OCI-LY7 (cell line): ENCODE data around the gene LIN52. TPM values are rescaled to one million over a fixed set of nuclear protein-coding genes. Genes with fewer than 3 reads are reported as not detected.

Experiments used
- BruUV-seq: library from RNA; stranded (reverse); fragments of 400-500 nt; replicated peaks from 2 replicates; lab custom pipeline; 2021; lab: Mats Ljungman, UMichigan
- CTCF ChIA-PET: fragments of 300-600 bp; sonication (Branson Sonifier 250); formaldehyde crosslinking; loops from one replicate; lab custom pipeline; 2022; ENCODE audit warnings: antibody characterized with exemption; ENCODE audit not compliant: unreplicated experiment; lab: Charles Lee
- POLR2A ChIA-PET: fragments of 300-600 bp; sonication (Branson Sonifier 250); formaldehyde crosslinking; loops from one replicate; lab custom pipeline; 2022; ENCODE audit warnings: antibody characterized with exemption; lab: Charles Lee
- DNase-seq: peaks from one replicate; pipeline ENCODE4 v3.0.0-alpha.2; 2015; ENCODE audit warnings: low spot score
- H2AFZ ChIP-seq: fragments of 200-600 bp; sonication (generic), shearing (Covaris generic); 2 replicates; pipeline ENCODE4 v1.6.1; 2014; ENCODE audit warnings: mild to moderate bottlenecking, antibody characterized with exemption, low read length, moderate library complexity
- H3K27ac ChIP-seq: fragments of 200-600 bp; sonication (generic); 2 replicates; pipeline ENCODE4 v1.5.1; 2014; ENCODE audit warnings: mixed run types, low read depth, mild to moderate bottlenecking, moderate library complexity, low read length, inconsistent platforms; ENCODE audit not compliant: poor library complexity, severe bottlenecking
- H3K36me3 ChIP-seq: fragments of 200-600 bp; sonication (generic); 2 replicates; pipeline ENCODE4 v1.6.1; 2014; ENCODE audit warnings: mild to moderate bottlenecking, antibody characterized with exemption, low read length, moderate library complexity, mixed read lengths; ENCODE audit not compliant: insufficient read depth
- H3K4me1 ChIP-seq: fragments of 200-600 bp; sonication (generic); 2 replicates; pipeline ENCODE4 v1.5.1; 2014; ENCODE audit warnings: mild to moderate bottlenecking, low read length; ENCODE audit not compliant: insufficient read depth, poor library complexity, severe bottlenecking
- H3K4me2 ChIP-seq: fragments of 200-600 bp; sonication (generic); 2 replicates; pipeline ENCODE4 v1.6.1; 2014; ENCODE audit warnings: mild to moderate bottlenecking, low read length
- H3K4me3 ChIP-seq: fragments of 200-600 bp; sonication (generic); 2 replicates; pipeline ENCODE4 v1.5.1; 2014; ENCODE audit warnings: mild to moderate bottlenecking, low read depth, low read length; ENCODE audit not compliant: poor library complexity, severe bottlenecking
- H3K79me2 ChIP-seq: fragments of 200-600 bp; sonication (generic); 2 replicates; pipeline ENCODE4 v1.6.1; 2016; ENCODE audit warnings: low read depth, mild to moderate bottlenecking, low read length, moderate library complexity, mixed read lengths; ENCODE audit not compliant: insufficient read depth
- H3K9me2 ChIP-seq: fragments of 200-600 bp; sonication (generic); 2 replicates; pipeline ENCODE4 v1.6.1; 2016; ENCODE audit warnings: mild to moderate bottlenecking, low read length, mixed read lengths; ENCODE audit not compliant: insufficient read depth
- H3K9me3 ChIP-seq: fragments of 200-600 bp; sonication (generic); 2 replicates; pipeline ENCODE4 v1.6.1; 2014; ENCODE audit warnings: mild to moderate bottlenecking, mixed run types, low read length, mixed read lengths
- H4K20me1 ChIP-seq: fragments of 200-600 bp; sonication (generic); 2 replicates; pipeline ENCODE4 v1.6.1; 2014; ENCODE audit warnings: mild to moderate bottlenecking, antibody characterized with exemption, low read length, moderate library complexity, mixed read lengths; ENCODE audit not compliant: insufficient read depth
- CTCF ChIP-seq: fragments of 200-600 bp; sonication (generic); conservative IDR thresholded peaks from 2 replicates; pipeline ENCODE4 v1.5.1; 2014; ENCODE audit warnings: mild to moderate bottlenecking, antibody characterized with exemption, low read length, moderate library complexity, mixed read lengths
- EZH2phosphoT487 ChIP-seq: fragments of 200-600 bp; sonication (generic); IDR thresholded peaks from 2 replicates; pipeline ENCODE4 v1.6.1; 2018; ENCODE audit warnings: low read depth, borderline replicate concordance, mild to moderate bottlenecking, mixed run types, antibody characterized with exemption, low read length, moderate library complexity, mixed read lengths
- intact Hi-C: fragments of 100-400 bp; cut with micrococcal nuclease; formaldehyde crosslinking; loops from one replicate; pipeline ENCODE4 v1.10.0; 2022; ENCODE audit not compliant: unreplicated experiment
- total RNA-seq, 2 experiments: library from RNA; depleted of rRNA in 1 of 2; stranded (reverse); fragments of >200 nt in 1 of 2; shearing (Covaris generic) in 1 of 2; gene quantifications; 2 replicates each; pipeline ENCODE4 v1.2.3, GENCODE V29; 2014 to 2022

Gene LIN52
- total RNA-seq, 2 experiments from 2014 or later = 9.8 to 18.0 TPM

- DNase-seq = no peak
- no peak overlapping the region for H3K4me3 ChIP-seq
- CTCF ChIA-PET = no interaction called here
- no peaks in the 10 kb centered on the region for H3K9me3 ChIP-seq
- intact Hi-C loops = no loop called here
- BruUV-seq = no TSS peak
- no peak overlapping the region for H3K27ac ChIP-seq
- no peaks in the 10 kb centered on the region for H3K79me2 ChIP-seq
- no peaks in the 10 kb centered on the region for H4K20me1 ChIP-seq
- H3K36me3 ChIP-seq = no peaks in the 10 kb centered on the region
- H3K9me2 ChIP-seq = no peaks in the 10 kb centered on the region
- no peak for TF ChIP-seq EZH2phosphoT487
- no peak for TF ChIP-seq CTCF
- H3K4me1 ChIP-seq = no peaks in the 10 kb centered on the region
- no peak overlapping the region for H2AFZ ChIP-seq
- H3K4me2 ChIP-seq = no peak overlapping the region
- POLR2A ChIA-PET = no interaction called here
These were observed 155.4 kb downstream of the LIN52 start for GRCh38 chr14:74239848-74240793.

- Histone ChIP-seq H4K20me1 (no peaks in the 10 kb centered on the region), H3K27ac (no peak overlapping the region), H3K79me2 (no peaks in the 10 kb centered on the region), H3K9me3 (no peaks in the 10 kb centered on the region), H2AFZ (no peak overlapping the region), H3K36me3 (no peaks in the 10 kb centered on the region), H3K9me2 (no peaks in the 10 kb centered on the region), H3K4me1 (no peaks in the 10 kb centered on the region), H3K4me2 (no peak overlapping the region), H3K4me3 (no peak overlapping the region)
- no peak for DNase-seq
- BruUV-seq = no TSS peak
- POLR2A ChIA-PET = no interaction called here
- TF ChIP-seq EZH2phosphoT487 (no peak), CTCF (no peak)
- CTCF ChIA-PET = no interaction called here
- intact Hi-C loops = no loop called here
These were observed 156.3 kb downstream of the LIN52 start for GRCh38 chr14:74240794-74241651.
